Measurements from ENCODE around the gene PRRG1.
"Not testable (repeated sequence)": the region's sequence is repeated elsewhere in the genome, so short reads cannot be mapped to it uniquely, and the experiment has no call there.

Gene PRRG1

DNA sequence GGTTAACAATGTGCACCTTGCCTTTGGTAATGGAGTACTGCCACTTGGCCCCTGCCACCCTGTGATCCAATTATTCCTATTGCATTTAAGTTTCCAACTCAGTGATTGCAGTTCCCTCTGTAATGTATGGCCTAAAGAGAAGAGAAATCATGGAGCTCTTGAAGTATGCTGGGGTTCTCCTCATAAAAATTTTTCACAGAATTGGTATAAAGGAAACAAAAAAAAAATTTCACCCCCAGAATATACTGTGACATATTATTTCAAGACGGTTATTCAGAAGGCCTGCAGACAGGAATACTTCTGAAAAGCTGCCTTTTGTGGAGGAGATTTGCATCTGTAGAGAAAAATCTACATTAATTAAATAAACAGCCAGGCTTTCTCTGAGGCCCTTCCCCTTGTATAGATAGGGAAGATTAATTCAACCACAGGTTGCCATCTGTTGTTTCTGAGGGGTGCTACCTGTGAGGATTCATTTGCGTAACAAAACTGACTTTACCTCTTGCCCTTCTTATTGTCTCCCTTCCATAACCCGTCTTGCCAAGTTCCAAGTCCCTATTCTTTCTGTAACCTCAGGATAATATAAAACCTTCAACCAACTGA, 127.5 kb downstream of the PRRG1 start:
- DNase-seq, result no peak

DNA sequence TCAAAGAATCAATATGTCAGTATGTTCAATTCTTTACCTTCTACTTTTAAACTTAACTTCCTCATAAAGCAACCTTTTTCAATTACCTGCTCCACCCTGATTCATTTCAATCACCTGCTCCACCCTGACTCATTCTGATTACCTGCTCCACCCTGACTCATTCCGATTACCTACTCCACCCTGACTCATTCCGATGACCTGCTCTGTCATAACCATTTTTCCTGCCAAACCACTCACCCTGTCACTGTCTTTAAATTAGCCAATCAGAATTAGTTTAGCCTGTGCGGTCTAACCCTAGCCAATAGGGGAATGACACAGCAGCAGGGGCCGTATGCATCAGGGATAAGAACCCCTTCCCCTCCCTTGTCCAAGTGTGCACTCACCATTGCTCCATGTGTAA, 135.2 kb downstream of the PRRG1 start:
- not testable (repeated sequence) for DNase-seq

DNA sequence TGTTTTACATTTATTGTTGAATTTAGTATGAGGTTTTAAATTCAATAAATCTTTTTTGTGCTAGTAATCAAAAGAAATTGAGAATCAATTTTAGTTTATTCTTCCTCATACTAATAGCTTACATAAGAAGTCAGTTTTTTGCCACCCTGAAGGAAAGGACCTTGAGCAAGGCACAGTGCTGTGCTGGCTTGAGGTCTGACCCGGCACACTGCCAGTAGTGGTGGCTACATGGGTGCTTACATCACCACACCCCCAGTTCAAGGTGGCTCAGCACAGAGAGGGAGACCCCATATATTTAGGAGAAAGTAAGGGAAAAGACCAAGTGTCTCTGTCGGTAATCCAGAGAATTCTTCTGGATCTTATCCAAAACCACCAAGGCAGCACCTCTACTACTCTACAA, 136.3 kb downstream of the PRRG1 start:
- DNase-seq, result no peak

DNA sequence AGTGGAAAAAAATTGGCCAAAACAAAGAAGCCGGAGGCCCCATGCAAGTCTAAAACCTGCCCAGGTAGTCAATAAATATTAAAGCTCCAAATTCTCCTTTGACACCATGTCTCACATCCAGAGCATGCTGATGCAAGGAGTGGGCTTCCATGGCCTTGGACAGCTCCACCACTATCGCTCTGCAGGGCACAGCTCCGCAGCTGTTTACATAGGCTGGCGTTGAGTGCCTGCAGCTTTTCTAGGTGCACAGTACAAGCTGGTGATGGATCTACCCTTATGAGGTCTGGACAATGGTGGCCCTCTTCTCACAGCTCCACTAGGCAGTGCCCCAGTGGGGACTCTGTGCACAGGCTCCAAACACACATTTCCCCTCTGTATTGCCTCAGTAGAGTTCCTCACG, 138.1 kb downstream of the PRRG1 start:
- no peak for DNase-seq

DNA sequence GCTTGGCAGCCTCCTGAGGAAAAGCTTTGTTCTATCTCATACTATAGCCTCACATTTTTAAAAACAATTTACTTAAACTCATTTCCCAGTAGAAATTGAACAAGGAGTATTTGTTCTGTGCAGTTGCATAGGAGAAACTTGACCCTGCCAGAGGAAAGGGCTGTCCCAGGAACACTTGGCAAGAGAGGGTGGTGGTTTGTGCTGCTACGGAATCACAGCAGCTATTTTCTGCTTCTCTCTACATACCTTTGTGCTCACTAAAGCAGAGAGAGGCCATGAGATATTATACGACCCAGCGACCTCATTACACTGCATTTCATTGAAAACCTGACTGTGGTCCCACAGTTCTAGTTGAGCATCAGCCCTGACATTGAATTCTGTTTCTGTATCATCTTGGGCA, 139.2 kb downstream of the PRRG1 start:
- DNase-seq, result no peak

DNA sequence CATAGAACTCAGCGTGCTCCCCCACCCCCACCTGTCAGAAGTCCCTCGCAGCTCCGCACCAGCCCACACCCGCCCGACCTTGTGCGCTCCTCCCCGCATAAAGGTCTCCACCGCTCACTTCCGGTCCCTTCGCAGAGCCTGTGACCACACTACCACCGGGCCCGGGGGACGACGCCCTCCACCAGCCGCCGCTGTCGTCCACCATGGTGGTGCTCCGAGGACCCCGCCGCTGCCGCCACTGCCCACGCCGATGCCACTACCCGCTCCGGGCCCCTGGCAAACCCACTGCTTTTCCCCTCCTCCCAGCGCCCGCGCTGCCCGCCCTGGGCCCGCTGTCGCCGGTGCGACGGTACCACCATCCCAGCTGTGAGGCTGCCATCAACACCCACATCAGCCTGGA, 142.5 kb downstream of the PRRG1 start:
- DNase-seq, result no peak

DNA sequence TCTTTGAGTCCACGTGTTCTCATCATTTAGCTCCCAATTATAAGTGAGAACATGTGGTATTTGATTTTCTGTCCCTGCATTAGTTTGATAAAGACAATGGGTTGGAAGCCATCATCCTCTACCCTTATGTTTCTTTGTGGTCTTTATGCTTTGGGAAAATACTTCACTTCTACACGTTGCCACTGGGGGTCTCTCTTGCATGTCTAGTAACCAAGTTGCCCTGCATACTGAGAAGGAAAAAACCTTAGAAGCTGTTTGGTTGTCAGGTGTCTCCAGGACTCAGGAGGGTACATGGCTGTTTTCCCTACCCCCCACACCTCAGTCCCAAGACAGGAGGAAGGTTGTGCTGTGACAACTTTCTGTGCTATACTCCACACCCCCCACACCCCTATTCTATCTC, 146.6 kb downstream of the PRRG1 start:
- DNase-seq, result not testable (repeated sequence)

DNA sequence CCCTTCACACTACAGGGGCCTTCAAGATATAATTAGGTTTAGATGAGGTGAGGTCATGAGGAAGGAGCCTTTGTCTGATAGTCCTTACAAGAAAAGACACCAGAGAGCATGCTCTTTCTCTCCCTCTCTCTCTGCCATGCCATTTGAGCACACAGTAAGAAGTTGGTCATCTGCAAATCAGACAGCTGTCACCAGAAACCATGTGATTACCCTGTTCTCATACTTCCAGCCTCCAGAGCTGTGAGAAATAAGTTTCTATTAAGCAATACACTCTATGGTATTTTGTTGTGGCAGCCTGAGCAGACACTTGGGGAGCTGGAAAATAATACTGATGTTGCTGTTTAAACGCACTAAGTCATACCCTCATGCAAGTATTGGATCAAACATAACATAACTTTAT, 148.0 kb downstream of the PRRG1 start:
- not testable (repeated sequence) for DNase-seq

DNA sequence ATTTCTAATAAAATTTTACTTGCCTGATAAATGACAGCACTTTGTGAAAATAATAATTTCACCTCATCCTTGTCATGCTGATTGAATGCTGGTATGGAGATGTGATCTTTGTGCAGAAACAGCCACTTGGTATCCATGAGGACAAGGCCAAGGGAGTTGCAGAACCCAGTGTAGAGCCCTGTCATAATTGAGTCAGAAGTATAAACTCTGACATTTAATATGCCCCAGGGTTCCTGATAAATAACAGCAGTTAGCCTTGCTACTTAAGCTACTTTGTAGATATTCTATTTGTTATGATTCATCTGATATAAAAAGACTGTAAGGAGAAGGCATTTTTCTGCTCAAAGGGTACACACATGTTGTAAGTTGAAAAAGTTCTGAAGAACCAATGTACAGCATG, 149.2 kb downstream of the PRRG1 start:
- DNase-seq, result not testable (repeated sequence)

DNA sequence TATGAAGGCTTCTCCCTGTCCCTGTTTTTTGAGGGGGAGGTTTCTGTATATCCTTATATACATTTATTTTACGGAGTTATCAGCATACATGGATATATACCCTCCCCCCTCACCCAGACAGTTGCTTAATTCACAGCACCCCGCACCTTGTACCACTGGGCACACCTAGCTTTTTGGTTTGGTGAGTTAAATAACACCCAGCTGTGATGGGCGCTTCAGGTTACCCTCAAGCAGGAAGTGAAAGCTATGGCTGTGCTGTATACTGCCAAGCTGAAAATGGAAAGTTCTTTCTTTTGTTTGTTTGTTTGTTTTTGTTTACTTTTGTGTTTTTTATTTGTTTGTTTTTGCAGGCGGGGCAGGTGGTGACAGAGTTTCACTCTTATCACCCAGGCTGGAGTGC, 150.5 kb downstream of the PRRG1 start:
- not testable (repeated sequence) for DNase-seq

DNA sequence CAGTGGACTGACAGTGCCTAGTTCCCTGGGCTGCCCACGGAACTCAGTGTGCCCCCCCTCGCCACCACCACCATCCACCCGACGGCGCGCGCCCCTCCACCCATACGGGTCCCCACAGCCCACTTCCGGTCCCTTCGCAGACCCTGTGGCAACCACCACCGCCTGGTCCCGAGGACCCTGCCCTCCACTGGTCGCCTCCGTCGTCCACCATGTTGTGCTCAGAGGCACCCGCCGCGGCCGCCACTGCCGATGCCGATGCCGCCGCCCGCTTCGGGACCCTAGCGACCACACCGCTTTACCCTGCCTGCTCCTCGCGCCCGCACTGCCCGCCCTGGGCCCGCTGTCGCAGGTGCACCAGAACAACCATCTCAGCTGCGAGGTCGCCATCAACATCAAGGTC, 155.8 kb downstream of the PRRG1 start:
- no peak for DNase-seq

Data from stimulated activated CD4-positive, alpha-beta T cell treated with anti-CD3 and anti-CD28 coated beads, Interleukin-4, amount 100 ng/mL, for 4 hours (primary cell).